HG02981 (cell line): ENCODE data around the gene MEGF6.

Experiments
- ATAC-seq: cut with Tn5 transposase; IDR thresholded peaks from one replicate; pipeline ENCODE4 v1.9.1; 2021; ENCODE audit warnings: mild to moderate bottlenecking, moderate library complexity; ENCODE audit not compliant: unreplicated experiment

The MEGF6 gene

GRCh38 chr1:3525551-3526482 is 85.5 kb downstream of the MEGF6 start:
- no peak for ATAC-seq

GRCh38 chr1:3524556-3525203 is 86.6 kb downstream of the MEGF6 start:
- no peak for ATAC-seq

GRCh38 chr1:3523980-3524379 is 87.3 kb downstream of the MEGF6 start:
- ATAC-seq, result no peak

- no peak for ATAC-seq
Observed at GRCh38 chr1:3522564-3523265, 88.6 kb downstream of the MEGF6 start.

GRCh38 chr1:3522112-3522511 is 89.2 kb downstream of the MEGF6 start:
- ATAC-seq, result no peak

- no peak for ATAC-seq
Observed at GRCh38 chr1:3521426-3521825, 89.9 kb downstream of the MEGF6 start.

- ATAC-seq, result no peak
Observed at GRCh38 chr1:3520419-3521378, 90.6 kb downstream of the MEGF6 start.

- no peak for ATAC-seq
Observed at GRCh38 chr1:3519301-3519885, 91.9 kb downstream of the MEGF6 start.

GRCh38 chr1:3518756-3519155 is 92.6 kb downstream of the MEGF6 start:
- ATAC-seq, result no peak

- no peak for ATAC-seq
Observed at GRCh38 chr1:3518256-3518655, 93.1 kb downstream of the MEGF6 start.

GRCh38 chr1:3516911-3517675 is 94.2 kb downstream of the MEGF6 start:
- ATAC-seq, result no peak

GRCh38 chr1:3516481-3516869 is 94.8 kb downstream of the MEGF6 start:
- ATAC-seq, result no peak

GRCh38 chr1:3515774-3516480 is 95.4 kb downstream of the MEGF6 start:
- ATAC-seq, result no peak

- ATAC-seq, result no peak
Observed at GRCh38 chr1:3515272-3515671, 96.0 kb downstream of the MEGF6 start.

- ATAC-seq, result no peak
Observed at GRCh38 chr1:3514404-3514803, 96.9 kb downstream of the MEGF6 start.

GRCh38 chr1:3511856-3512255 is 99.5 kb downstream of the MEGF6 start:
- no peak for ATAC-seq

- no peak for ATAC-seq
Observed at GRCh38 chr1:3511306-3511705, 100.0 kb downstream of the MEGF6 start.

- ATAC-seq, result no peak
Observed at GRCh38 chr1:3510956-3511250, 100.4 kb downstream of the MEGF6 start.
